Esophagus squamous epithelium (tissue), 4 donors: Measurements from ENCODE around the gene HELT.

Source experiments
- POLR2A ChIP-seq, 4 donors: fragments of 450-650 bp; IDR thresholded peaks; one replicate each; pipeline ENCODE4 v1.6.1; 2017; ENCODE audit warnings: antibody characterized with exemption in 4 of 4, mild to moderate bottlenecking in 4 of 4, moderate library complexity in 3 of 4
- TF ChIP-seq, protein P1 (sequence below), 6 experiments: fragments of 450-650 bp in 4 of 6; fragments of 200-600 bp in 2 of 6; sonication (generic) in 2 of 6; IDR thresholded peaks; one replicate each; pipeline ENCODE4 v1.5.1; 2016 to 2019; ENCODE audit warnings: antibody characterized with exemption in 6 of 6, mild to moderate bottlenecking in 4 of 6, moderate library complexity in 4 of 6

DNA sequence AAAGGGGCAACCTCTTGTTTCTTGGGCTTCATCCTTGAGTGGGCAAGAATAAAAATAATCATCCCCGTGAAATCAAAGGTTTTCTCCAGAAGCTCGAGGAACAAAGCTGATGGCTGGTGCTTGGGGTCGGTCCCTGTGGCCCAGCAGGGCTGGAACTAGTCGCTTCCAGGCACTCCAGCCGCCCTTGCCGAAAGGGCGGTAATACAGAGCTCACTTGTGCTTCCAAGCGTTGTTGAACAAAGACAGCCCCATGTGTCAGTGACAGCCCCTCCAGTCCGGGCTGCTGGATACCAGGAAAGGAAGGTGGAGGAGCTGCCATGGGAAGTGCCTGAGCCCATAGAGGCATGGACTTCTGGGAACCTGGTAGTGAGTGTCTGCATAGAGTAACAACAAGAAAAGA lies 5.2 kb downstream of the HELT start:
- TF ChIP-seq, protein P1, sequence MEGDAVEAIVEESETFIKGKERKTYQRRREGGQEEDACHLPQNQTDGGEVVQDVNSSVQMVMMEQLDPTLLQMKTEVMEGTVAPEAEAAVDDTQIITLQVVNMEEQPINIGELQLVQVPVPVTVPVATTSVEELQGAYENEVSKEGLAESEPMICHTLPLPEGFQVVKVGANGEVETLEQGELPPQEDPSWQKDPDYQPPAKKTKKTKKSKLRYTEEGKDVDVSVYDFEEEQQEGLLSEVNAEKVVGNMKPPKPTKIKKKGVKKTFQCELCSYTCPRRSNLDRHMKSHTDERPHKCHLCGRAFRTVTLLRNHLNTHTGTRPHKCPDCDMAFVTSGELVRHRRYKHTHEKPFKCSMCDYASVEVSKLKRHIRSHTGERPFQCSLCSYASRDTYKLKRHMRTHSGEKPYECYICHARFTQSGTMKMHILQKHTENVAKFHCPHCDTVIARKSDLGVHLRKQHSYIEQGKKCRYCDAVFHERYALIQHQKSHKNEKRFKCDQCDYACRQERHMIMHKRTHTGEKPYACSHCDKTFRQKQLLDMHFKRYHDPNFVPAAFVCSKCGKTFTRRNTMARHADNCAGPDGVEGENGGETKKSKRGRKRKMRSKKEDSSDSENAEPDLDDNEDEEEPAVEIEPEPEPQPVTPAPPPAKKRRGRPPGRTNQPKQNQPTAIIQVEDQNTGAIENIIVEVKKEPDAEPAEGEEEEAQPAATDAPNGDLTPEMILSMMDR (IDR thresholded peaks at IDR 0.05): no peak
- TF ChIP-seq POLR2A (IDR thresholded peaks at IDR 0.05): no peak
